Liver (tissue), 9 donors: ENCODE results near the gene GLRA3. TPM values are rescaled to one million over a fixed set of nuclear protein-coding genes. Genes with fewer than 3 reads are reported as not detected.

Experiments used
- DNase-seq: peaks from one replicate; pipeline ENCODE4 v3.0.0-alpha.2; 2017; ENCODE audit warnings: low spot score
- H3K27ac ChIP-seq, 2 donors: one replicate each; pipeline ENCODE4 v1.7.0; 2013; ENCODE audit warnings: inconsistent platforms in 2 of 2, low read length in 2 of 2, control low read depth in 1 of 2, low read depth in 1 of 2, mild to moderate bottlenecking in 1 of 2
- H3K27me3 ChIP-seq, 4 donors: one replicate each; pipeline versions ENCODE4 v1.6.1 to v1.7.0; 2013; ENCODE audit warnings: low read length in 3 of 4, inconsistent platforms in 1 of 4, mild to moderate bottlenecking in 1 of 4, moderate library complexity in 1 of 4; ENCODE audit not compliant: control insufficient read depth in 4 of 4, insufficient read depth in 4 of 4
- H3K36me3 ChIP-seq, 4 donors: one replicate each; pipeline versions ENCODE4 v1.6.1 to v1.7.0; 2013; ENCODE audit warnings: low read length in 3 of 4, mild to moderate bottlenecking in 3 of 4, low read depth in 1 of 4, moderate library complexity in 1 of 4; ENCODE audit not compliant: control insufficient read depth in 4 of 4, insufficient read depth in 3 of 4
- H3K4me1 ChIP-seq, 4 donors: one replicate each; pipeline versions ENCODE4 v1.6.1 to v1.7.0; 2013; ENCODE audit warnings: low read length in 3 of 4, mild to moderate bottlenecking in 3 of 4, moderate library complexity in 1 of 4; ENCODE audit not compliant: control insufficient read depth in 4 of 4, insufficient read depth in 4 of 4
- H3K4me3 ChIP-seq, 3 donors: one replicate each; pipeline versions ENCODE4 v1.6.1 to v1.7.0; 2013; ENCODE audit warnings: low read length in 3 of 3, control low read depth in 1 of 3, low read depth in 1 of 3, mild to moderate bottlenecking in 1 of 3
- H3K9ac ChIP-seq, 2 donors: one replicate each; pipeline ENCODE4 v1.7.0; 2013; ENCODE audit warnings: low read length in 2 of 2, mild to moderate bottlenecking in 2 of 2, moderate library complexity in 2 of 2, control low read depth in 1 of 2, low read depth in 1 of 2
- H3K9me3 ChIP-seq, 4 donors: one replicate each; pipeline versions ENCODE4 v1.6.1 to v1.7.0; 2013; ENCODE audit warnings: low read length in 3 of 4; ENCODE audit not compliant: control insufficient read depth in 4 of 4
- EGR1 ChIP-seq, 2 donors: IDR thresholded peaks; 2 replicates each; pipeline ENCODE4 v1.6.1; 2016 to 2018; ENCODE audit warnings: antibody characterized with exemption in 2 of 2, low read depth in 2 of 2
- FOXA1 ChIP-seq: IDR thresholded peaks from 2 replicates; pipeline ENCODE4 v1.6.1; 2016; ENCODE audit warnings: antibody characterized with exemption
- FOXA2 ChIP-seq: IDR thresholded peaks from 2 replicates; pipeline ENCODE4 v1.6.1; 2016; ENCODE audit warnings: antibody characterized with exemption
- GABPA ChIP-seq, 2 donors: IDR thresholded peaks in 1 of 2; conservative IDR thresholded peaks in 1 of 2; 2 replicates each; pipeline ENCODE4 v1.6.1; 2016; ENCODE audit warnings: antibody characterized with exemption in 2 of 2, mild to moderate bottlenecking in 1 of 2, moderate library complexity in 1 of 2
- HNF4A ChIP-seq, 2 donors: conservative IDR thresholded peaks; 2 replicates each; pipeline ENCODE4 v1.6.1; 2016; ENCODE audit warnings: antibody characterized with exemption in 2 of 2, mild to moderate bottlenecking in 2 of 2
- HNF4G ChIP-seq: IDR thresholded peaks from 2 replicates; pipeline ENCODE4 v1.6.1; 2016; ENCODE audit warnings: antibody characterized with exemption
- JUND ChIP-seq, 2 donors: IDR thresholded peaks; 2 replicates each; pipeline ENCODE4 v1.6.1; 2016; ENCODE audit warnings: antibody characterized with exemption in 2 of 2
- NR2F2 ChIP-seq: IDR thresholded peaks from 2 replicates; pipeline ENCODE4 v1.6.1; 2016; ENCODE audit warnings: antibody characterized with exemption
- RAD21 ChIP-seq, 2 donors: IDR thresholded peaks; 2 replicates each; pipeline ENCODE4 v1.6.1; 2016; ENCODE audit warnings: antibody characterized with exemption in 2 of 2, mild to moderate bottlenecking in 2 of 2
- RXRA ChIP-seq, 2 donors: IDR thresholded peaks; 2 replicates each; pipeline ENCODE4 v1.6.1; 2017 to 2018; ENCODE audit warnings: antibody characterized with exemption in 2 of 2, mild to moderate bottlenecking in 1 of 2
- SP1 ChIP-seq: IDR thresholded peaks from 2 replicates; pipeline ENCODE4 v1.6.1; 2018; ENCODE audit warnings: antibody characterized with exemption, mild to moderate bottlenecking
- TAF1 ChIP-seq: conservative IDR thresholded peaks from 2 replicates; pipeline ENCODE4 v1.6.1; 2016; ENCODE audit warnings: antibody characterized with exemption, mild to moderate bottlenecking
- YY1 ChIP-seq: IDR thresholded peaks from 2 replicates; pipeline ENCODE4 v1.6.1; 2016; ENCODE audit warnings: antibody characterized with exemption, mild to moderate bottlenecking
- WGBS: extraction: QIAGEN DNeasy Blood & Tissue Kit; methylation state at CpG from one replicate; pipeline ENCODE4 v1.1.7; 2013; 5-methylcytosine and 5-hydroxymethylcytosine counted together
- polyA plus RNA-seq, 2 donors: library from polyadenylated mRNA; stranded (reverse) in 1 of 2; unstranded in 1 of 2; fragments of 200-250 nt in 1 of 2; fragments of >200 nt in 1 of 2; fragmentation: Nextera tagmentation in 1 of 2; extraction: Ambion mirVana in 1 of 2; gene quantifications; one replicate each; pipeline versions ENCODE4 v1.2.1 to v1.2.3, GENCODE V29; 2013 to 2015
- total RNA-seq, 2 donors: library from RNA; depleted of rRNA; stranded (reverse); fragments of >200 nt; gene quantifications; one replicate each; pipeline ENCODE4 v1.2.3, GENCODE V29; 2014
- TF ChIP-seq, protein P1 (sequence below): IDR thresholded peaks from 2 replicates; pipeline ENCODE4 v1.6.1; 2016; ENCODE audit warnings: antibody characterized with exemption
- TF ChIP-seq, protein P2 (sequence below): fragments of 150-350 bp; IDR thresholded peaks from 2 replicates; pipeline ENCODE4 v1.5.1; 2017; ENCODE audit warnings: improper control_type of control experiment, low read depth, low read length; ENCODE audit not compliant: missing input control
- TF ChIP-seq, protein P3 (sequence below): IDR thresholded peaks from 2 replicates; pipeline ENCODE4 v1.6.1; 2016; ENCODE audit warnings: antibody characterized with exemption
- TF ChIP-seq, protein P4 (sequence below): IDR thresholded peaks from 2 replicates; pipeline ENCODE4 v1.6.1; 2016; ENCODE audit warnings: antibody characterized with exemption
- TF ChIP-seq, protein P5 (sequence below): IDR thresholded peaks from 2 replicates; pipeline ENCODE4 v1.6.1; 2016; ENCODE audit warnings: antibody characterized with exemption, mild to moderate bottlenecking
- donor health status: healthy.
- donor health status: healthy.
- donor health status: healthy.
- donor health status: healthy.
- donor health status: healthy.

GLRA3 gene
- total and polyA plus RNA-seq, 4 donors: not detected

DNA sequence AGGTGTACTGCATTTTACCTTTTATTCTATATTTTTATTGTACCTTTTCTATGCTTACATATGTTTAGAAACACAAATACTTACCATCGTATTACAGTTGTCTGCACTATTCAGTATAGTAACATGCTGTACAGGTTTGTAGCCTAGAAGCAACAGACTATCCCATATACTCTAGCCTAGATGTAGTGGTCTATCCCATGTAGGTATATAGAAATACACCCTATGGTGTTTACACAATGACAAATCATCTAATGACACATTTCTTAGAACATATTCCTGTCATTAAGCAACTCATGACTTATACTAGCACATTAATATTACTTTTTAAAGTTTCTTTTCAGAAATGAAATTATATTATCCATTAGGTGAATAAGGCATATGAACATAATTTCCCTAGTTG, 195.6 kb downstream of the GLRA3 start:
- 88% methylated on average over 1 of the region's 1 CpG for WGBS
- no peak overlapping the region for H3K27ac ChIP-seq
- no peak overlapping the region for H3K4me3 ChIP-seq
- no peaks in the 10 kb centered on the region for H3K9me3 ChIP-seq
- no peak overlapping the region for H3K9ac ChIP-seq
- H3K27me3 ChIP-seq: no peaks in the 10 kb centered on the region
- TF ChIP-seq JUND (IDR thresholded peaks at IDR 0.05) (no peak), EGR1 (IDR thresholded peaks at IDR 0.05; ENCODE audit: low read depth in 2 of 2) (no peak), TAF1 (no peak), FOXA2 (no peak), YY1 (no peak), HNF4A (conservative IDR thresholded peaks at IDR 0.05) (no peak), HNF4G (no peak), GABPA (IDR thresholded peaks at IDR 0.05 in 1 of 2, conservative IDR thresholded peaks at IDR 0.05 in 1 of 2) (no peak), RXRA (IDR thresholded peaks at IDR 0.05) (no peak), FOXA1 (no peak), NR2F2 (no peak), SP1 (no peak), RAD21 (IDR thresholded peaks at IDR 0.05) (no peak)
- TF ChIP-seq, protein P1, sequence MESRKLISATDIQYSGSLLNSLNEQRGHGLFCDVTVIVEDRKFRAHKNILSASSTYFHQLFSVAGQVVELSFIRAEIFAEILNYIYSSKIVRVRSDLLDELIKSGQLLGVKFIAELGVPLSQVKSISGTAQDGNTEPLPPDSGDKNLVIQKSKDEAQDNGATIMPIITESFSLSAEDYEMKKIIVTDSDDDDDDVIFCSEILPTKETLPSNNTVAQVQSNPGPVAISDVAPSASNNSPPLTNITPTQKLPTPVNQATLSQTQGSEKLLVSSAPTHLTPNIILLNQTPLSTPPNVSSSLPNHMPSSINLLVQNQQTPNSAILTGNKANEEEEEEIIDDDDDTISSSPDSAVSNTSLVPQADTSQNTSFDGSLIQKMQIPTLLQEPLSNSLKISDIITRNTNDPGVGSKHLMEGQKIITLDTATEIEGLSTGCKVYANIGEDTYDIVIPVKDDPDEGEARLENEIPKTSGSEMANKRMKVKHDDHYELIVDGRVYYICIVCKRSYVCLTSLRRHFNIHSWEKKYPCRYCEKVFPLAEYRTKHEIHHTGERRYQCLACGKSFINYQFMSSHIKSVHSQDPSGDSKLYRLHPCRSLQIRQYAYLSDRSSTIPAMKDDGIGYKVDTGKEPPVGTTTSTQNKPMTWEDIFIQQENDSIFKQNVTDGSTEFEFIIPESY: no peak
- TF ChIP-seq, protein P2, sequence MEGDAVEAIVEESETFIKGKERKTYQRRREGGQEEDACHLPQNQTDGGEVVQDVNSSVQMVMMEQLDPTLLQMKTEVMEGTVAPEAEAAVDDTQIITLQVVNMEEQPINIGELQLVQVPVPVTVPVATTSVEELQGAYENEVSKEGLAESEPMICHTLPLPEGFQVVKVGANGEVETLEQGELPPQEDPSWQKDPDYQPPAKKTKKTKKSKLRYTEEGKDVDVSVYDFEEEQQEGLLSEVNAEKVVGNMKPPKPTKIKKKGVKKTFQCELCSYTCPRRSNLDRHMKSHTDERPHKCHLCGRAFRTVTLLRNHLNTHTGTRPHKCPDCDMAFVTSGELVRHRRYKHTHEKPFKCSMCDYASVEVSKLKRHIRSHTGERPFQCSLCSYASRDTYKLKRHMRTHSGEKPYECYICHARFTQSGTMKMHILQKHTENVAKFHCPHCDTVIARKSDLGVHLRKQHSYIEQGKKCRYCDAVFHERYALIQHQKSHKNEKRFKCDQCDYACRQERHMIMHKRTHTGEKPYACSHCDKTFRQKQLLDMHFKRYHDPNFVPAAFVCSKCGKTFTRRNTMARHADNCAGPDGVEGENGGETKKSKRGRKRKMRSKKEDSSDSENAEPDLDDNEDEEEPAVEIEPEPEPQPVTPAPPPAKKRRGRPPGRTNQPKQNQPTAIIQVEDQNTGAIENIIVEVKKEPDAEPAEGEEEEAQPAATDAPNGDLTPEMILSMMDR: no peak
- TF ChIP-seq, protein P3, sequence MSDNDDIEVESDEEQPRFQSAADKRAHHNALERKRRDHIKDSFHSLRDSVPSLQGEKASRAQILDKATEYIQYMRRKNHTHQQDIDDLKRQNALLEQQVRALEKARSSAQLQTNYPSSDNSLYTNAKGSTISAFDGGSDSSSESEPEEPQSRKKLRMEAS: no peak
- TF ChIP-seq, protein P4, sequence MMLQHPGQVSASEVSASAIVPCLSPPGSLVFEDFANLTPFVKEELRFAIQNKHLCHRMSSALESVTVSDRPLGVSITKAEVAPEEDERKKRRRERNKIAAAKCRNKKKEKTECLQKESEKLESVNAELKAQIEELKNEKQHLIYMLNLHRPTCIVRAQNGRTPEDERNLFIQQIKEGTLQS: no peak
- TF ChIP-seq, protein P5, sequence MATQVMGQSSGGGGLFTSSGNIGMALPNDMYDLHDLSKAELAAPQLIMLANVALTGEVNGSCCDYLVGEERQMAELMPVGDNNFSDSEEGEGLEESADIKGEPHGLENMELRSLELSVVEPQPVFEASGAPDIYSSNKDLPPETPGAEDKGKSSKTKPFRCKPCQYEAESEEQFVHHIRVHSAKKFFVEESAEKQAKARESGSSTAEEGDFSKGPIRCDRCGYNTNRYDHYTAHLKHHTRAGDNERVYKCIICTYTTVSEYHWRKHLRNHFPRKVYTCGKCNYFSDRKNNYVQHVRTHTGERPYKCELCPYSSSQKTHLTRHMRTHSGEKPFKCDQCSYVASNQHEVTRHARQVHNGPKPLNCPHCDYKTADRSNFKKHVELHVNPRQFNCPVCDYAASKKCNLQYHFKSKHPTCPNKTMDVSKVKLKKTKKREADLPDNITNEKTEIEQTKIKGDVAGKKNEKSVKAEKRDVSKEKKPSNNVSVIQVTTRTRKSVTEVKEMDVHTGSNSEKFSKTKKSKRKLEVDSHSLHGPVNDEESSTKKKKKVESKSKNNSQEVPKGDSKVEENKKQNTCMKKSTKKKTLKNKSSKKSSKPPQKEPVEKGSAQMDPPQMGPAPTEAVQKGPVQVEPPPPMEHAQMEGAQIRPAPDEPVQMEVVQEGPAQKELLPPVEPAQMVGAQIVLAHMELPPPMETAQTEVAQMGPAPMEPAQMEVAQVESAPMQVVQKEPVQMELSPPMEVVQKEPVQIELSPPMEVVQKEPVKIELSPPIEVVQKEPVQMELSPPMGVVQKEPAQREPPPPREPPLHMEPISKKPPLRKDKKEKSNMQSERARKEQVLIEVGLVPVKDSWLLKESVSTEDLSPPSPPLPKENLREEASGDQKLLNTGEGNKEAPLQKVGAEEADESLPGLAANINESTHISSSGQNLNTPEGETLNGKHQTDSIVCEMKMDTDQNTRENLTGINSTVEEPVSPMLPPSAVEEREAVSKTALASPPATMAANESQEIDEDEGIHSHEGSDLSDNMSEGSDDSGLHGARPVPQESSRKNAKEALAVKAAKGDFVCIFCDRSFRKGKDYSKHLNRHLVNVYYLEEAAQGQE: no peak
- no peak for DNase-seq
- H3K36me3 ChIP-seq: no peaks in the 10 kb centered on the region
- peaks cover 0 to 3% (median 0%) of the 10 kb centered on the region in 4 donors for H3K4me1 ChIP-seq
